HG02981 (cell line): ENCODE results near the gene SNX30.
A peak's percentile ranks its signal among the peaks of the same experiment; 100 is the strongest.
"Not testable (repeated sequence)": the region's sequence is repeated elsewhere in the genome, so short reads cannot be mapped to it uniquely, and the experiment has no call there.

Source experiments
- ATAC-seq: cut with Tn5 transposase; IDR thresholded peaks from one replicate; pipeline ENCODE4 v1.9.1; 2021; ENCODE audit warnings: mild to moderate bottlenecking, moderate library complexity; ENCODE audit not compliant: unreplicated experiment

Gene SNX30, protein sequence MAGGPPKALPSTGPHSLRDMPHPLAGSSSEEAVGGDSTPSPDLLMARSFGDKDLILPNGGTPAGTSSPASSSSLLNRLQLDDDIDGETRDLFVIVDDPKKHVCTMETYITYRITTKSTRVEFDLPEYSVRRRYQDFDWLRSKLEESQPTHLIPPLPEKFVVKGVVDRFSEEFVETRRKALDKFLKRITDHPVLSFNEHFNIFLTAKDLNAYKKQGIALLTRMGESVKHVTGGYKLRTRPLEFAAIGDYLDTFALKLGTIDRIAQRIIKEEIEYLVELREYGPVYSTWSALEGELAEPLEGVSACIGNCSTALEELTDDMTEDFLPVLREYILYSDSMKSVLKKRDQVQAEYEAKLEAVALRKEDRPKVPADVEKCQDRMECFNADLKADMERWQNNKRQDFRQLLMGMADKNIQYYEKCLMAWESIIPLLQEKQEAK

GRCh38 chr9:112750016-112750763, at the start of gene SNX30:
SNX30 (plus strand) TSS chr9:112750760; CDS start chr9:112751002, 242 bp downstream.
- ATAC-seq: peak; percentile 70

DNA sequence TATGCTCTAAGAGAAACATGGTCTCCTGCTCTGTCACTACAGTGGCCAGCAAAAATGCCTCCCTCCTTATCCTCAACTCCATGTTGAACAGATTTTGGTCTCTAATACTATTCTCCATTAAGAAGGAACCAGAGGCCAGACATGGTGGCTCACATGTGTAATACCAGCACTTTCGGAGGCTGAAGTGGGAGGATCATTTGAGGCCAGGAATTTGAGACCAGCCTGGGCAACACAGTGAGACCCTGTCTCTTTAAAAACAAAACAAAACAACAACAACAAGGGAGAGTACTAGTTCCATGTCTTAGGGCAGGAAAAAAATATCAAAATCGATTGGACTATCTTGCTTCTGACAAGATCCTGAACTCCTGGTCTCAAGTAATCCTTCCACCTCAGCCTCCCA, 47.3 kb upstream of the SNX30 start:
- no peak for ATAC-seq

- ATAC-seq: no peak
Measured at GRCh38 chr9:112705768-112706427, 44.7 kb upstream of the SNX30 start.

GRCh38 chr9:112711050-112711689, 39.4 kb upstream of the SNX30 start:
- ATAC-seq: no peak

DNA sequence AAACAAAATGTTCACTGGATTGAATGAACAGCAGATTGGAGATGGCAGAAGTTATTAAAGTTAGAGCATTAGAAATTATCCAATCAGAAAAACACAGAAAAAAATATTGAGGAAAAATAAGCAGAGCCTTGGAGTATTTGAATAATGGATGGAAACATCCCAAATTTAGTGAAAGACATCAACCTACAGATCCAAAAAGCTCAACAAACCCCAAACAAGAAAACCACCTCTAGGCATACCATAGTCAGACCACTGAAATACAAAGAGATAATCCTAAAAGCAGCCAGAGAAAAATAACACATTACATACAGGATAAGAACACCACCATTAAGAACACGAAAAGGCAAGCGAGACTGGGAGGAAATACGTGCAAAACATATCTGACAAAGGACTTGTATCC, 37.9 kb upstream of the SNX30 start:
- no peak for ATAC-seq

DNA sequence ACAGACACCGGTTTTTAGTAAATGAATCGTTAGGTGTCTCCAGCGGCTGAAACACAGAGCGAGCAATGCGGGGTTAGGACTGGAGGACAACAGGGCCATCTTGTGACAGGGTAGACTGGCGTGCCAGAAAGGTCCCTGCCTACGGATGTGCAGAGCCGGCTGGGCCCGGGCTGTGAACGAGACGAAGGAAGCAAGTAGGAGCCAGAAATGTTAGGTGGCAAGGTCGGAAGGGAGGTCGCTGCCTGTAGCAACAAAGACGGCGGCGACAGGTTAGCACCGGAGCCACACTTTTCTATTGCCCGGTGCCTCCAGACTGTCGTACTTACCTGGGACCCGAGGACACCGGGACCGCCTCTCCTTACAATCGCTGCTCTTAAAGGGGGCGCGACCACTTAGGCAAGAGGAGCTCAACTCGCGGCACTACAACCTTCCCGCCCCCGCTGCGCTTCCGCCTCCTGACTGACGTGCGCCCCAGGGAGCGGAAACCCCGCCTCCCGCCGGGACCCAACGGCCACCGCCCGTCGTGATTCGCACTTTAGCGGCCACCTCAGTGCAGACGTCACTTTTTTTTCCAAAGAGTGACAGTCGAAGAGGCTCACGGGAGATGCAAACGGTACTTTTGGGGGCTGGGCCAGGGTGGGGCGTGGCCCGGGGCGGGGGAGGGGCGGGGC, 32.8 kb upstream of the SNX30 start, which contains the start of gene INIP:
Gene INIP (minus strand): TSS at position 457 of the 671 bp plus-strand sequence. CDS start 1,632 bp downstream, outside the sequence.
- peak; percentile 93 for ATAC-seq

- ATAC-seq: no peak
Measured at GRCh38 chr9:112719241-112719691, 31.3 kb upstream of the SNX30 start.

- ATAC-seq: no peak
Measured at GRCh38 chr9:112719696-112720095, 30.9 kb upstream of the SNX30 start.

- no peak for ATAC-seq
Measured at GRCh38 chr9:112720113-112720780, 30.3 kb upstream of the SNX30 start.

DNA sequence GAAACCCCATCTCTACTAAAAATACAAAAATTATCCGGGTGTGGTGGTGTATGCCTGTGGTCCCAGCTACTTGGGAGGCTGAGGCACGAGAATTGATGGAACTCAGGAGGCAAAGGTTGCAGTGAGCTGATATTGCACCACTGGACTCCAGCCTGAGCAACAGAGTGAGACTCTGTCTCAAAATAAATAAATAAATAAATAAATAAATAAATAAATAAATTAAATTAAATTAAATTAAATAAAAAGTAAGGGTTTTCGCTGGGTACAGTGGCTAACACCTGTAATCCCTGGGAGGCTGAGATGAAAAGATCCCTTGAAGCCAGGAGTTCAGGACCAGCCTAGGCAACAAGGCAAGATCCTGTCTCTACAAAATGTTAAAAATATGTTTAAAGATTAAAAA, 27.8 kb upstream of the SNX30 start:
- ATAC-seq: not testable (repeated sequence)

- no peak for ATAC-seq
Measured at GRCh38 chr9:112725961-112726360, 24.6 kb upstream of the SNX30 start.

- no peak for ATAC-seq
Measured at GRCh38 chr9:112726428-112726827, 24.1 kb upstream of the SNX30 start.

- no peak for ATAC-seq
Measured at GRCh38 chr9:112728401-112728800, 22.2 kb upstream of the SNX30 start.

DNA sequence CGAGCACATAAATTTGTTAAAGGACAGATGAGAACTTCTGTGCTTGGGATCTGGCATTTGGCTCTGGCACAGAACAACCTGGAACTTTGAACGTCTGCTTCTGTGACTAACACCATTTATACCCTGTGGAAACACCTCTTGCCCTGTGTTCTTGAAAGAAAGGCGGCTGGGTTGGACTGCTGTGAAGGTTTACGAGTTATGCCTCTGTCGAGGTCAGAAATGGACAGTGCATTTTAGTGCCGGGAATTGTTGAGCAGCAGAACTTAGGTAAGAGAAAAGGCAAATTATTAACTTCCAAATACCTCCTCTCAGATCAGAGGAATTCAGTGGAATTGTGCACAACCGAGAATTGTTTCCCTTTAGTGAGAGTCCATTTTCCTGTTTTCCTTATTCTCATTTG, 18.6 kb upstream of the SNX30 start:
- ATAC-seq: no peak

GRCh38 chr9:112734892-112735291, 15.7 kb upstream of the SNX30 start:
- no peak for ATAC-seq

GRCh38 chr9:112743216-112743836, 7.2 kb upstream of the SNX30 start:
- no peak for ATAC-seq

DNA sequence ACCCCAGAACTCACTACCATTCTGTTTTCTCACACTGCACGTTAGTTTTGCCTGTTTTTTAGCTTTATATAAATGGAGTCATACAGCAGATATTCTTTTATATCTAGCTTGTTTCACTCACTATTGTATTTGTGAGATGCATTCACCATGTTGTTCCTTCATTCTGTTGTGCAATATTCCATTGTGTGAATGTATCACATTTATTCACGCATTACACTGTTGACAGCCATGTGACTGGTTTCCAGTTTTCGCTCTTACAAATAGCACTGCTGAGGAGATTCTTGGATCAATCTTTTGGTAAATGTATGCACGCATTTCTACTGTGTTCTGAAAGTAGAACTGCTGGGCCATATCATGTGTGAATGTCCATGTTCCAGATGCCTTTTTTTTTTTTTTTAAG, 6.4 kb upstream of the SNX30 start:
- no peak for ATAC-seq

DNA sequence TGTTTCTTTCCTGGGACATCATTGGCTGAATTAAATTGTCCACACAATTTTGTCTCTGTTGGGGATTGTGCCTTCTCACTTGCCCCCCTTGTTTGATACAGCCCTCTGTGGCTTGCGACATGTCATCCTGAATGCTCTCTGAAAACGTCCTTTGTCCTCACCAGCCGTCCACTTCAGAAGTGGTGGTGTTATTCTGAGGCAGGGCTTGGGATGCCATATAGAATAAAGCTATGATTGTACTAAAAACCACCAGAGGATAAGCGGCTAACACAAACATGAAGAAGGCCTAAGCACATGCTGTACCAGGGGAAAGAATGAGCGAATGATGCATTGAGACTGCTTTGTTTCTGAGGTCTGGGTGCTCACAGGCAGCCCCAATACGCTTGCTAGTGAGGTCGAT, 3.5 kb upstream of the SNX30 start:
- no peak for ATAC-seq

DNA sequence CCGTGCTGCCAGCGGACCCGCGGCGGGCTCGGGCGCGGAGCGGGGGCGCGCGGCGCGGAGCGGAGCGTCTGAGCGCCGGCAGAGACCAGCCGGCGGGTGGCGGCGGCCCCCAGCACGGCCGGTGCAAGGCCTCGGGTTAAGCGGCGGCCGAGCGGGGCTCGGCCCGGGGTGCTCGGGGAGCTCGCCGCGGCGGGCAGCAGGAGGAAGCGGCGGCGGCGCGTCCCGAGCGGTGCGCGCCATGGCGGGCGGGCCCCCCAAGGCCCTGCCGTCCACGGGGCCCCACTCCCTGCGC, 150 bp downstream of the SNX30 start:
- no peak for ATAC-seq
